HG03135 (cell line): ENCODE measurements around the gene LZTFL1.
"Not testable (repeated sequence)": the region's sequence is repeated elsewhere in the genome, so short reads cannot be mapped to it uniquely, and the experiment has no call there.

Experiments used
- ATAC-seq: cut with Tn5 transposase; IDR thresholded peaks from one replicate; pipeline ENCODE4 v1.9.1; 2021; ENCODE audit warnings: mild to moderate bottlenecking, moderate library complexity; ENCODE audit not compliant: unreplicated experiment

LZTFL1 gene

DNA sequence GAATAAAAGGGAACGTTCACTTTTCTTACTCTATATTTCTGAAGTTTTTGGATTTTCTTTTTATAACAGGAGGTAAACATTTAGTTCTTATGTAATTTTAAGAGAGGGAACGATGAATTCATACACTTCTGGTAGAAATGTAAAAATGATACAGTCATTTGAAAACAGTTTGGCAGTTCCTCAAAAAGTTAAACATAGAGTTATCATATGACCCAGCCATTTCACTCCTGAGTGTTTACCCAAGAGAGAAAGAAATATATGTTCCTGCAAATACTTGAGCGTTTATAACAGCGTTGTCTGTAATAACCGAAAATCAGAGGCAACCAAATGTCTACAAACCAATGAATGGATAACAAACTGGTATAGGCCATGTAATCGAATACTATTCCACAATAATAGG is 23.6 kb upstream of the LZTFL1 start:
- ATAC-seq, result no peak

GRCh38 chr3:45864760-45865519 is 23.0 kb upstream of the LZTFL1 start:
- peak; percentile 56 for ATAC-seq

GRCh38 chr3:45861043-45861719 is 19.3 kb upstream of the LZTFL1 start:
- no peak for ATAC-seq

- no peak for ATAC-seq
Observed at GRCh38 chr3:45860481-45860880, 18.6 kb upstream of the LZTFL1 start.

DNA sequence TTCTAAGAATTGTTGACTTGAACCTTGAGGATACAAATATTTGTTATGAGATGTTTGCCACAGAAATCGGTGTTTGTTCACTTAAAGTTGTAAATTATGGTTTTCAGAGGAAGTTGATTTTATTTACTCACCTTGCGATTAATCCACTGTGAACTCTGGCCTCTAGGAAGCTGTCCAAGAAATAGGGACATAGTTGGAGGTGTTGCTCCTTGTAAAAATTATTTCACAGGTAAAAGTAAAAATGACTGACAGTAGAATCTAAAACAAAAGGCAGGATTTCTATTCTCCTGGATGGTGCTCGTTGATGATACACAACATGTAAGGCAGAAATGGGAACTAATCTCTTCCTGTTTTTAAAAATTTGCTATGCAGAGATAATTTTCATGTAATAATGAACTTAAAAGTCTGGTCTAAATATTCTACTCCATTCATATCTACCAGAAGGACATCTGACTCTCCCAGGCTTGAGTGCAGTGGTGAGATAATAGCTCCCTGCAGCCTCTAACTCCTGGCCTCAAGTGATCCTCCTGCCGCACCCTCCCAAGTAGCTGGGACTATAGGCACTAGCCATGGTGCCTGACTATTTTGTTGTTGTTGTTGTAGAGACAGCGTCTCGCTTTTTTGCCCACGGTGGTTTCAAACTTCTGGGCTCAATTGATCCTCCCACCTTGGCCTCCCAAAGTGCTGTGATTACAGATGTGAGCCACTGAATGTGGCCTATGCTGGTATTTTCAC is 17.1 kb upstream of the LZTFL1 start:
- ATAC-seq, result no peak

GRCh38 chr3:45857024-45857423 is 15.1 kb upstream of the LZTFL1 start:
- ATAC-seq, result not testable (repeated sequence)

- ATAC-seq, result not testable (repeated sequence)
Observed at GRCh38 chr3:45856323-45856722, 14.4 kb upstream of the LZTFL1 start.

- ATAC-seq, result no peak
Observed at GRCh38 chr3:45852828-45853227, 10.9 kb upstream of the LZTFL1 start.

GRCh38 chr3:45848392-45848791 is 6.5 kb upstream of the LZTFL1 start:
- no peak for ATAC-seq

- no peak for ATAC-seq
Observed at GRCh38 chr3:45844616-45845015, 2.7 kb upstream of the LZTFL1 start.

- no peak for ATAC-seq
Observed at GRCh38 chr3:45842851-45843625, 1.1 kb upstream of the LZTFL1 start.

DNA sequence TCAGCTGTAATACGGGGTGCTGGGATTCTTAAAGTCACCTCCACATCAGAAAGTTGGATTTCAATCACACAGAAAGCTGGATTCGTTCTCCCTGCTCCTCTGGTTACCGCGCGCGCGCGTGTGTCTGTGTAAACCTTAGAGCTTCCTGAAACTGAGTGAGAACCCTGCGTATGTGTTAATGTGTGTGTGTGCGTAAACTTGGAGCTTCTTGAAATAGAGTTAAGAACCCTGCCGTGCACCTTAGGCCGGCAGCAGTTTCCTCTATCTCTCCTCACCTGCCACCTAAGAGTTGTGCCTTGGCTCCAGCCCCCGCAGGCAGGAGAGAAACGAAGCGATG is 531 bp downstream of the LZTFL1 start:
- peak; percentile 18 for ATAC-seq

DNA sequence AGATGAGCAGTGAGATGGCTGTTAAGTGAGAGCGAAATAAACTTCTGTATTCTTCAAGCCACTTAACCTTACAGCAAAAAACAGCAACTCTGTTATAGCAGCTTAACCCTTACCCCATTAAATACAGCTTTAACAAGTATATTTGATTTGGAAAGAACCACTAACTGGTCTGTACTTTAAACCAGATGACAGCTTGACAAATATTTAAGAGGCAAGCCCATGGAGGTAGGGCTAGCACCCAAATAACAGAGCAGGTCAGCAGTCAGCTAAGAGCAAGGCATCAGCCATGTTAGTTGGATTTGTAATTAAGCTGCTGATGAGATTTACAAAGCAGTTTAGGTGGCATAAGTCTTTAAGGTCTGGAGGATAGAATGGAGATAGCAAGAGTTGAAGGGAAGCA is 3.5 kb downstream of the LZTFL1 start:
- no peak for ATAC-seq

DNA sequence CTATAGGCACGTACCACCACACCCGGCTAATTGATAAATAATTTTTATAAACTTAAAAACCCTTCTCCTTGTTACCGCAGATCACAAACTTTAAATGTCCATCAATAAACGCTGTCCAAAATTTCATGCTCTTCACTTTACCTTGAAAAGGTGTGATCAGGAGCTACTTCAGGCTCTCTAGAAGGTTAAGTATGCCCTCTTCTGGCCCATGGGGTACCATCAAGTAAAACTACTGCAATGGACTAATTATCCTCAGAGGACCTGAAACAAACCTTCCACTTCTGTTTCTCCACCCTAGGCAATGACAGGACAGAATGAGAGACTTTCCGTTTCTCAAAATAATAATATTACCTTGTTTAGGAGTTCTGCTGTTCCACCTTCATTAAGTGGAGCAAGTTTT is 9.2 kb downstream of the LZTFL1 start:
- no peak for ATAC-seq

DNA sequence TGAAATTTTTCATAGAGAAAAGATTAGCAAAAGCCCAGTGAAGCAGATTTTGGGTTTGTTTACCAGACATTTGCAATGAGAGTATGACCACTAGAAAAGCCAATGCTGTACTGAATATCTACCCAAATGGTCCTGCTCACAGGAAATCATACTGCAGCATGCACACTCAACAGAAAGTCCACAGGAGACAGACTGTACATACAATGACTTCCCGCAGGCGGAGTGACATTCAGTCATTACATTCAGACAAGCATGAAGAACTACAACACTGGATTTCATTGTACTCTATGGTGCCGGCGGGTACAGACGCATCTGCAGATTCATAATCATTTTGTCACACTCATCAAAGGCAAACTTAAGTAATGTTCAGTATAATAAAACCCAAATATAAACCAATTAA is 11.8 kb downstream of the LZTFL1 start:
- ATAC-seq, result no peak

GRCh38 chr3:45826908-45827307 is 15.0 kb downstream of the LZTFL1 start:
- no peak for ATAC-seq

DNA sequence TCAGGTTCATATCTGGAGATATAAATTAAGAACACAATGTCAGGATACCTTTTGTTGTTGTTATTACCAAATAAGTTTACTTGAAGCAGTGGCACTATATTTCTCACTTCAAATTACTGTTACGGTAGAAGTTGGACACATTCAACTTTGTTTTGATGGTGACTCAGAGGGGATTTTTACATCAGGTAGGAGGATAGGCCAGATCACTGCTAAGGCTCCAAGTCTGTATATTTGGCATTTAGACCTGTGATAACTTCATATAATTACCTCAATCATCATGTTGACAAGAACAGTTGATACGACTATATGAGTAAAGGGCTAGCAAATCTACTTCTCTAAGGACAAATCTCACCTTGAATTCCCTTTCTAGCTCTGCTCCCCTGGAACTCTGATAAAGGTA is 15.6 kb downstream of the LZTFL1 start:
- ATAC-seq, result no peak

DNA sequence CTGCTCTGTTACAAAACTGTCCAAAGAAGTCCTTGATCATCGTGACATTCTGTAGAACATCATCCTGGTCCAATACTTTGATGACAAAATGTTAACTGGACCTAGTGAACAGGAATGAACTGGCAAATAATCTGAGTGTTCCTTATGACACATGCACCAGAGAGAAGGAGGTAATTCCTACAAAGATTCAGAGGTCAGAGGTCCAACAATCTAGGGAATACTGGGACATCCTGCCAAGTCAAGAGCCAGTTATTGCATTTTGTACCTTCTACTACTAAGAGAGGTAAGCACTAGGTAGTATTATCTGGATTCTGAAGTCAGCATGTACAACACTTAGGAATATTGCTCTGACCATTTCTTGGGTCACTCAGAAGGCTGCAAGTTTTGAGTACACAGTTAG is 20.8 kb downstream of the LZTFL1 start:
- no peak for ATAC-seq

DNA sequence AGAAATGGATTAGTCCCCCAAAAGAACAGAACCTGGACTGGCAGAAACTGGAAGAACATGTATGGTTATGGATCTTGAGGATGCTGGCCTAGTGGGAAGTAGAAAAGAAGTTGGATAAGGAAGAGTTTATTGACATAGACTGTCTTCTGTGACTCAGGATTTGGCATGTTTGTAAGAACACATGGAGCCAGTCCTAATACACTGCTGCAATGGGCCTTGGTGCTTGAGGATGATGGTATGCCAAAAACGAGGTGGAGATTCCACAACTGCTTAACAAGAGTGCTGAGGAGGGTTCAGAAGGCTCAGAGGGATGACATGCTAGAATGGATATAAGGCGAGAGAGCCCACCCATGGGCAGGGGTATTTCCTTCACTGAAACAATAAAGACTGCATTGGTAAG is 22.4 kb downstream of the LZTFL1 start:
- no peak for ATAC-seq

DNA sequence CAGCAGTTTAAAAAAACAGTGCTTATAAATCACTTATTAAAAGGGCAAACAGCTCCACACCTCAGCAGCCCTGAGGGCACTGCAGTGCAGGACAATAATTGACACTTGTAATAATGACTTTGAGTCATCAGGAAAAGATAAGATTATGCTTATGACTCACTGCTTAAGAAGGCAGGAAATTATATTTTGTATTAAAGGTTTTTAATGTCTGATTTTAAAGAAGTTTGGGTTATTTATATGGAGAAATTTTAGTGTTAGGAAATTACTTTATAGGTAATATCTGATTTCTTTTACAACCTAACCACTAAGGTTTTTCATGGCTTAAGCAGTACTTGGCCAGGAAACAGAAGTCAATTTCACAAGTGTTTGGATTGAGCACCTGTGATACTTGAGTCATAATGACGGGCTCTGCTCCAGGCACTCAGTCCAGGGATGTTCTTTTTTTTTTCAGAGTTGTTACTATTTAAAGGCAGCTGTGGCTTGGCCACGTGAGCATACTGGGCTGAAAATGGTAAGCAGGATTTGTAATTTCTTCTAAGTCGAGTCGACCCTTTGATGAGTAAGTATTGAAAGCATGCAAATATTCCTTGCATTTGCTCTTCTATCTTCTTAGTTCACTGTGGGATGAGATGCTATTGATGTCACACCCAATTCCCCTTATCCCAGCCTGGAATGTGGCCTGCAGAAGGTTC is 23.9 kb downstream of the LZTFL1 start:
- no peak for ATAC-seq

- ATAC-seq, result no peak
Observed at GRCh38 chr3:45816544-45816943, 25.4 kb downstream of the LZTFL1 start.
